ENCODE measurements around the gene PPP5C. TPM values are rescaled to one million over a fixed set of nuclear protein-coding genes. Genes with fewer than 3 reads are reported as not detected.
"Not testable (repeated sequence)": the region's sequence is repeated elsewhere in the genome, so short reads cannot be mapped to it uniquely, and the experiment has no call there.

PPP5C gene
- total RNA-seq, 1 donor from 2014 or later: 91.3 TPM

DNA sequence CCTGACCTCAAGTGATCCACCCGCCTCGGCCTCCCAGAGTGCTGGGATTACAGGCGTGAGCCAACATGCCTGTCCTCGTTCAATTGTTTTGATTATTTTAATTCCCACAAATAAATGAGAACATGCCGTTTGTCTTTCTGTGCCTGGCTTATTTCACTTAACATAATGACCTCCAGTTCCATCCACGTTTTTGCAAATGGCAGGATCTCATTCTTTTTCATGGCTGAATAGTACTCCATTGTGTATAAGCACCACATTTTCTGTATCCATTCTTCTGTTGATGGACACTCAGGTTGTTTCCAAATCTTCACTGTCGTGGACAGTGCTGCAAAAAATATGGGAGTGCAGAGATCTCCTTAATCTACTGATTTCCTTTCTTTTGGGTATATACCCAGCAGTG lies 86.6 kb downstream of the PPP5C start:
- not testable (repeated sequence) for DNase-seq (ENCODE audit: low spot score)

DNA sequence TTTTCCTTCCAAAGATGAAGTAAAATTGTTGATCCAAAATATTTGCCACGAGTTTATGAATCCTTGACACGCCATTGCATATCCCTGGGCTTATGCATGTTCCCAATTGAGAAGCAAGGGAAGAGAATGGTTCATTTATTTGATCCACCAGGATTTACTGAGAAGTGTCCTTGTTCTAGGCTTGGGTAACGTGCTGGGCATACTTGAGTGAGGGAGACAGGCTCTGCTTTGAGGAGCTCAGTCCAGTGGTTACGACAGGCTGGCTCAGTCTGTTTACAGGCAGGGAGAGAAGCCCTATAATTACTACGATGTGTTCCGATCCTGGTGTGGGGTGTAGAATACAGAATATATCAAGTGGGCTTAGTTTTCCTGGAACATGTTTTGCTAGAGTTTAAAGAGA lies 88.1 kb downstream of the PPP5C start:
- DNase-seq (ENCODE audit: low spot score): no peak

GRCh38 chr19:46435689-46436088 lies 88.8 kb downstream of the PPP5C start:
- DNase-seq (ENCODE audit: low spot score): not testable (repeated sequence)

Other genes with a start within 250 kb of the PPP5C start
- not detected for gene IGFL3, start 222.4 kb upstream of the PPP5C start, total RNA-seq
- not detected for gene IGFL2, start 198.8 kb upstream of the PPP5C start, total RNA-seq
- 1.9 TPM for gene IGFL1, start 117.3 kb upstream of the PPP5C start, total RNA-seq
- 108 TPM for gene HIF3A, start 50.0 kb upstream of the PPP5C start, total RNA-seq
- gene CCDC8, start 66.5 kb downstream of the PPP5C start, total RNA-seq: 10.7 TPM
- gene PNMA8C, start 81.8 kb downstream of the PPP5C start, total RNA-seq: 0.23 TPM
- 6.4 TPM for gene PNMA8A, start 124.5 kb downstream of the PPP5C start, total RNA-seq
- gene PNMA8B, start 148.8 kb downstream of the PPP5C start, total RNA-seq: 1.1 TPM